Transverse colon (tissue), 4 donors: Measurements from ENCODE around the gene TMEM101. TPM values are rescaled to one million over a fixed set of nuclear protein-coding genes. Genes with fewer than 3 reads are reported as not detected.
A peak's percentile ranks its signal among the peaks of the same experiment; 100 is the strongest.

Experiments
- DNase-seq: peaks from one replicate; pipeline ENCODE4 v3.0.0-alpha.2; 2019
- H3K27ac ChIP-seq, 4 donors: fragments of 200-600 bp; sonication (generic); 2 replicates each; pipeline ENCODE4 v1.5.1; 2016 to 2018; ENCODE audit warnings: inconsistent platforms in 4 of 4
- H3K27me3 ChIP-seq: fragments of 200-600 bp; sonication (generic); 2 replicates; pipeline ENCODE4 v1.5.1; 2017; ENCODE audit warnings: inconsistent platforms
- H3K36me3 ChIP-seq, 4 donors: fragments of 200-600 bp; sonication (generic); 2 replicates each; pipeline ENCODE4 v1.5.1; 2017 to 2019; ENCODE audit warnings: inconsistent platforms in 4 of 4
- H3K4me1 ChIP-seq, 4 donors: fragments of 200-600 bp; sonication (generic); 2 replicates each; pipeline ENCODE4 v1.5.1; 2017 to 2020; ENCODE audit warnings: inconsistent platforms in 4 of 4
- H3K4me3 ChIP-seq, 4 donors: fragments of 200-600 bp; sonication (generic); 1 replicate in 1 of 4; 2 replicates in 3 of 4; pipeline versions ENCODE4 v1.5.1 to v1.6.1; 2017 to 2019; ENCODE audit warnings: inconsistent platforms in 4 of 4
- H3K9me3 ChIP-seq, 2 donors: fragments of 200-600 bp; sonication (generic); 2 replicates each; pipeline ENCODE4 v1.5.1; 2017 to 2019; ENCODE audit warnings: inconsistent platforms in 2 of 2
- CTCF ChIP-seq, 5 experiments: fragments of 200-600 bp in 3 of 5; fragments of 450-650 bp in 2 of 5; sonication (generic) in 3 of 5; IDR thresholded peaks; 1 replicate in 2 of 5; 2 replicates in 3 of 5; pipeline ENCODE4 v1.5.1; 2016 to 2017; ENCODE audit warnings: antibody characterized with exemption in 5 of 5, inconsistent platforms in 3 of 5, mild to moderate bottlenecking in 2 of 5, moderate library complexity in 1 of 5
- EP300 ChIP-seq: sonication (generic); formaldehyde crosslinking; IDR thresholded peaks from one replicate; pipeline ENCODE4 v1.6.1; 2017; ENCODE audit warnings: antibody characterized with exemption, low read depth
- POLR2A ChIP-seq: fragments of 450-650 bp; IDR thresholded peaks from one replicate; pipeline ENCODE4 v1.6.1; 2016; ENCODE audit warnings: antibody characterized with exemption, mild to moderate bottlenecking, moderate library complexity
- POLR2AphosphoS5 ChIP-seq, 3 donors: sonication (generic); formaldehyde crosslinking; IDR thresholded peaks; one replicate each; pipeline ENCODE4 v1.6.1; 2016; ENCODE audit warnings: antibody characterized with exemption in 3 of 3
- WGBS, 2 donors: methylation state at CpG; one replicate each; pipeline ENCODE4 v1.1.5; 2018; ENCODE audit warnings: low coverage in 1 of 2; 5-methylcytosine and 5-hydroxymethylcytosine counted together
- in situ Hi-C, 4 donors: fragments of 200-750 bp; cut with MboI; loops; one replicate each; pipeline versions ENCODE4 v1.15.0 to v1.15.1; 2017; ENCODE audit warnings: low sequenced_read_pairs in 3 of 4, low pct_ligation_motif_present in 1 of 4, low pct_unique_long_range_greater_than_20kb in 1 of 4
- intact Hi-C: fragments of 100-400 bp; cut with DNase I; formaldehyde crosslinking; loops from one replicate; pipeline ENCODE4 v1.15.1; 2023; ENCODE audit warnings: low total_unique reads
- total RNA-seq, 4 donors: library from RNA; depleted of rRNA; stranded (reverse); fragments of >200 nt; gene quantifications; one replicate each; pipeline ENCODE4 v1.1.0, GENCODE V29; 2016

Gene TMEM101
- total RNA-seq, 4 donors from 2014 or later, result 25.2 to 34.0 (median 27.7) TPM

GRCh38 chr17:44004761-44005526 is 9.8 kb downstream of the TMEM101 start:
- in situ Hi-C loops, result no loop called here
- no peaks in the 10 kb centered on the region for H3K9me3 ChIP-seq
- H3K27me3 ChIP-seq, result peaks cover 28% of the 10 kb centered on the region
- intact Hi-C loops, result no loop called here
- H3K4me1 ChIP-seq, result peaks cover 18 to 37% (median 33%) of the 10 kb centered on the region in 4 donors
- DNase-seq, result peak; percentile 49
- no peak for TF ChIP-seq CTCF (IDR thresholded peaks at IDR 0.05)
- TF ChIP-seq POLR2A, result no peak
- TF ChIP-seq EP300, result no peak
- TF ChIP-seq POLR2AphosphoS5 (IDR thresholded peaks at IDR 0.05), result no peak
- H3K4me3 ChIP-seq, result peak overlapping the region in 3 of 4 donors; percentile 44 to 58 (median 49)
- peak overlapping the region in 3 of 4 donors; percentile 59 to 71 (median 63) for H3K27ac ChIP-seq
- no peaks in the 10 kb centered on the region for H3K36me3 ChIP-seq
- 5% methylated on average over 44 of the region's 71 CpGs; no CpG with 5 or more reads in 1 of the 2 donors for WGBS, 2 donors

GRCh38 chr17:44004077-44004760 is 10.5 kb downstream of the TMEM101 start, which contains the start of gene NAGS:
TSS of gene NAGS (plus strand) at chr17:44004622. CDS start at chr17:44004664, 42 bp downstream.
- Histone ChIP-seq H3K27me3 (peaks cover 28% of the 10 kb centered on the region), H3K27ac (peak within 1 kb of the TSS in 3 of 4 donors; percentile 59 to 71 (median 63)), H3K4me1 (peaks cover 18 to 37% (median 33%) of the 10 kb centered on the region in 4 donors), H3K9me3 (no peaks in the 10 kb centered on the region), H3K36me3 (no peaks in the 10 kb centered on the region), H3K4me3 (peak within 1 kb of the TSS in 3 of 4 donors; percentile 44 to 58 (median 49))
- in situ Hi-C loops (no loop called here), intact Hi-C loops (no loop called here)
- 10% methylated on average over 25 of the region's 25 CpGs; no CpG with 5 or more reads in 1 of the 2 donors for WGBS, 2 donors
- peak; percentile 14 for DNase-seq
- TF ChIP-seq POLR2AphosphoS5 (IDR thresholded peaks at IDR 0.05) (no peak), CTCF (IDR thresholded peaks at IDR 0.05) (no peak), EP300 (no peak), POLR2A (no peak)

GRCh38 chr17:44002141-44002848 is 12.5 kb downstream of the TMEM101 start:
- no peak for TF ChIP-seq EP300
- TF ChIP-seq POLR2AphosphoS5 (IDR thresholded peaks at IDR 0.05), result no peak
- TF ChIP-seq POLR2A, result no peak
- no peak for TF ChIP-seq CTCF (IDR thresholded peaks at IDR 0.05)
- DNase-seq, result no peak
- intact Hi-C loops, result no loop called here
- in situ Hi-C loops, result no loop called here
- no peak overlapping the region for H3K4me3 ChIP-seq
- WGBS, 2 donors, result 40 to 74% methylated on average over 1 to 9 of the region's 9 CpGs
- no peak overlapping the region for H3K27ac ChIP-seq
- no peaks in the 10 kb centered on the region for H3K9me3 ChIP-seq
- no peaks in the 10 kb centered on the region for H3K36me3 ChIP-seq
- peaks cover 10 to 29% (median 26%) of the 10 kb centered on the region in 4 donors for H3K4me1 ChIP-seq
- H3K27me3 ChIP-seq, result peaks cover 28% of the 10 kb centered on the region
